DND-41 (cell line): ENCODE data around the gene BTN1A1.

Source experiments
- CTCF ChIP-seq: IDR thresholded peaks from 2 replicates; pipeline ENCODE4 v1.5.1; 2012; ENCODE audit warnings: borderline replicate concordance, low read length, moderate library complexity, mild to moderate bottlenecking; ENCODE audit not compliant: poor library complexity, severe bottlenecking; ENCODE audit errors: extremely low read depth
- EZH2 ChIP-seq: IDR thresholded peaks from 3 replicates; pipeline ENCODE4 v1.6.1; 2012; ENCODE audit warnings: borderline replicate concordance, low read depth, mild to moderate bottlenecking, moderate library complexity, low read length, inconsistent platforms; ENCODE audit not compliant: severe bottlenecking

- no peak for TF ChIP-seq CTCF
- no peak for TF ChIP-seq EZH2
Measured at GRCh38 chr6:26554447-26554696, 54.3 kb downstream of the BTN1A1 start.
